Measurements from ENCODE around the gene FMR1. TPM values are rescaled to one million over a fixed set of nuclear protein-coding genes. Genes with fewer than 3 reads are reported as not detected.

FMR1 gene
- polyA plus RNA-seq, 2 of the 4 experiments (the other 2 are of a cell fraction): 32.6 to 38.8 TPM

GRCh38 chrX:147893741-147894140 is 18.0 kb upstream of the FMR1 start:
- Histone ChIP-seq H3K4me2 (no peak overlapping the region), H3K4me1 (no peaks in the 10 kb centered on the region), H3K27ac (no peak overlapping the region), H3K4me3 (no peak overlapping the region), H3K9me3 (no peaks in the 10 kb centered on the region)
- TF ChIP-seq HOXB13 (CRISPR knock-in tag; IDR thresholded peaks at IDR 0.05; ENCODE audit: low read depth) (no peak), FOXS1 (CRISPR knock-in tag; IDR thresholded peaks at IDR 0.05) (no peak), MAFK (IDR thresholded peaks at IDR 0.05; ENCODE audit: partially characterized antibody) (no peak), GATA3 (IDR thresholded peaks at IDR 0.05; ENCODE audit: borderline replicate concordance) (no peak), REST (IDR thresholded peaks at IDR 0.05) (no peak), ESRRA (IDR thresholded peaks at IDR 0.05; ENCODE audit: borderline replicate concordance, low read length) (no peak), NFE2L2 (conservative IDR thresholded peaks at IDR 0.05; ENCODE audit: low read length) (no peak), CHD2 (IDR thresholded peaks at IDR 0.05; ENCODE audit: low read length, partially characterized antibody) (no peak), CBX8 (IDR thresholded peaks at IDR 0.05) (no peak), HEYL (CRISPR knock-in tag; IDR thresholded peaks at IDR 0.05) (no peak), TFCP2L1 (CRISPR knock-in tag; IDR thresholded peaks at IDR 0.05) (no peak), CTCF (IDR thresholded peaks at IDR 0.05) (no peak), RAD21 (conservative IDR thresholded peaks at IDR 0.05 in 1 of 2, IDR thresholded peaks at IDR 0.05 in 1 of 2) (no peak), RARB (CRISPR knock-in tag; IDR thresholded peaks at IDR 0.05) (no peak), MAZ (IDR thresholded peaks at IDR 0.05; ENCODE audit: borderline replicate concordance, low read depth, low read length) (no peak)
- FAIRE-seq (no peak), ATAC-seq (no peak), DNase-seq (ENCODE audit: low read depth in 1 of 2, low spot score in 1 of 2) (no peak)
- ChIA-PET CTCF (no interaction called here), POLR2A (no interaction called here)

- DNase-seq (ENCODE audit: low read depth in 1 of 2, low spot score in 1 of 2): no peak
- no peak overlapping the region for H3K4me3 ChIP-seq
- CTCF ChIA-PET: no interaction called here
- no peaks in the 10 kb centered on the region for H3K9me3 ChIP-seq
- 28% methylated on average over 4 of the region's 4 CpGs for WGBS (ENCODE audit: missing lambda C conversion rate)
- H3K27ac ChIP-seq: no peak overlapping the region
- H3K4me2 ChIP-seq: no peak overlapping the region
- no peaks in the 10 kb centered on the region for H3K4me1 ChIP-seq
- no peak for ATAC-seq
- no peak for FAIRE-seq
- TF ChIP-seq RNF2 (IDR thresholded peaks at IDR 0.05; ENCODE audit: borderline replicate concordance, low read depth): no peak
- TF ChIP-seq EHF (CRISPR knock-in tag; IDR thresholded peaks at IDR 0.05): no peak
- no peak for TF ChIP-seq CHD2 (IDR thresholded peaks at IDR 0.05; ENCODE audit: low read length, partially characterized antibody)
- TF ChIP-seq RARB (CRISPR knock-in tag; IDR thresholded peaks at IDR 0.05): no peak
- POLR2A ChIA-PET: no interaction called here
Measured at GRCh38 chrX:147894366-147894963, 17.3 kb upstream of the FMR1 start.

GRCh38 chrX:147897117-147897516 is 14.6 kb upstream of the FMR1 start:
- FAIRE-seq (no peak), DNase-seq (ENCODE audit: low read depth in 1 of 2, low spot score in 1 of 2) (no peak), ATAC-seq (no peak)
- H3K4me3 ChIP-seq: no peak overlapping the region
- ChIA-PET POLR2A (no interaction called here), CTCF (no interaction called here)
- no peaks in the 10 kb centered on the region for H3K9me3 ChIP-seq
- H3K27ac ChIP-seq: no peak overlapping the region
- no peak overlapping the region for H3K4me2 ChIP-seq
- 74% methylated on average over 13 of the region's 31 CpGs for WGBS (ENCODE audit: missing lambda C conversion rate)
- no peaks in the 10 kb centered on the region for H3K4me1 ChIP-seq
- no peak for TF ChIP-seq CTCF (IDR thresholded peaks at IDR 0.05)
- no peak for TF ChIP-seq RCOR1 (IDR thresholded peaks at IDR 0.05; ENCODE audit: low read depth, low read length)
- no peak for TF ChIP-seq POLR2A (IDR thresholded peaks at IDR 0.05; ENCODE audit: low read length)
- no peak for TF ChIP-seq EHF (CRISPR knock-in tag; IDR thresholded peaks at IDR 0.05)
- no peak for TF ChIP-seq CHD2 (IDR thresholded peaks at IDR 0.05; ENCODE audit: low read length, partially characterized antibody)
- no peak for TF ChIP-seq PBX3 (IDR thresholded peaks at IDR 0.05)
- TF ChIP-seq RNF2 (IDR thresholded peaks at IDR 0.05; ENCODE audit: borderline replicate concordance, low read depth): no peak
- no peak for TF ChIP-seq ZFP36 (IDR thresholded peaks at IDR 0.05; ENCODE audit: borderline replicate concordance, partially characterized antibody)
- no peak for TF ChIP-seq HOXB13 (CRISPR knock-in tag; IDR thresholded peaks at IDR 0.05; ENCODE audit: low read depth)
- no peak for TF ChIP-seq CHD4 (IDR thresholded peaks at IDR 0.05; ENCODE audit: borderline replicate concordance)
- no peak for TF ChIP-seq HEYL (CRISPR knock-in tag; IDR thresholded peaks at IDR 0.05)
- TF ChIP-seq POLR2AphosphoS2 (conservative IDR thresholded peaks at IDR 0.05; ENCODE audit: low read length): no peak
- TF ChIP-seq MYC (IDR thresholded peaks at IDR 0.05; ENCODE audit: borderline replicate concordance, low read length): no peak
- no peak for TF ChIP-seq FOXS1 (CRISPR knock-in tag; IDR thresholded peaks at IDR 0.05)
- TF ChIP-seq PHF8 (IDR thresholded peaks at IDR 0.05; ENCODE audit: borderline replicate concordance, low read depth): no peak
- TF ChIP-seq JUNB (IDR thresholded peaks at IDR 0.05): no peak

Measured in A549 (cell line).